HG03571 (cell line): Measurements from ENCODE around the gene FAHD1.

Source experiments
- ATAC-seq: cut with Tn5 transposase; IDR thresholded peaks from one replicate; pipeline ENCODE4 v1.9.1; 2021; ENCODE audit not compliant: unreplicated experiment

The FAHD1 gene

DNA sequence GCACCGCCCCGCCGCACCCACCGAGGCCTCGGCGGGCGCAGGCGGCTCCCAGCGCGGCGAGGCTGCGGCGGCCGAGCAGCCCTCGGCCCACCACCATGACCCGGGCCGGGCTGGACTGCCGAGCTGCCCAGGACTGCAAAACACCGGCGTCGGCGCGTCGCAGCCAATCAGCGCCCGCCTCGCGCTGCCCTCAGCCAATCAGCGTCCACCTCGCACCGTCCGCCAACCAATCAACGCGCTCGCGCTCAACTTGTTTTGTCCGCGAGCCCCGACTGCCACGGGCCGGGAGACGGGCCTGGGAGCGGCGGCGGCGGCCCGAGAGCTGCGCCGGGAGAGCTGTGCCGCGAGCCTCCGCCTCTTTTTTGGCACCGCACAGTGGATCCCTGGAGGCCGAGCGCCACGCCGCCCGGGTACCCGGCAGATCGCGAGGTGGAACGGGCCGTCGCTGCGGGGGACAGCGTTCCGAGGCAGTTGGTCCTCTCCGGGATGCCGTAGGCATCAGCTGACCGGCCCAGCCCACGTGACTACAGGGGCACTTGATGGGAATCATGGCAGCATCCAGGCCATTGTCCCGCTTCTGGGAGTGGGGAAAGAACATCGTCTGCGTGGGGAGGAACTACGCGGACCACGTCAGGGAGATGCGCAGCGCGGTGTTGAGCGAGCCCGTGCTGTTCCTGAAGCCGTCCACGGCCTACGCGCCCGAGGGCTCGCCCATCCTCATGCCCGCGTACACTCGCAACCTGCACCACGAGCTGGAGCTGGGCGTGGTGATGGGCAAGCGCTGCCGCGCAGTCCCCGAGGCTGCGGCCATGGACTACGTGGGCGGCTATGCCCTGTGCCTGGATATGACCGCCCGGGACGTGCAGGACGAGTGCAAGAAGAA, at the start of gene FAHD1, which contains the start of gene HAGH:
Gene FAHD1, plus strand, starts transcription at position 516 of the 883 bp plus-strand sequence. Its CDS starts 33 bp downstream, at position 549.
Gene HAGH, minus strand, starts transcription at position 135 of the 883 bp plus-strand sequence. Its CDS starts 38 bp downstream, at position 97.
- ATAC-seq: peak; percentile 69

DNA sequence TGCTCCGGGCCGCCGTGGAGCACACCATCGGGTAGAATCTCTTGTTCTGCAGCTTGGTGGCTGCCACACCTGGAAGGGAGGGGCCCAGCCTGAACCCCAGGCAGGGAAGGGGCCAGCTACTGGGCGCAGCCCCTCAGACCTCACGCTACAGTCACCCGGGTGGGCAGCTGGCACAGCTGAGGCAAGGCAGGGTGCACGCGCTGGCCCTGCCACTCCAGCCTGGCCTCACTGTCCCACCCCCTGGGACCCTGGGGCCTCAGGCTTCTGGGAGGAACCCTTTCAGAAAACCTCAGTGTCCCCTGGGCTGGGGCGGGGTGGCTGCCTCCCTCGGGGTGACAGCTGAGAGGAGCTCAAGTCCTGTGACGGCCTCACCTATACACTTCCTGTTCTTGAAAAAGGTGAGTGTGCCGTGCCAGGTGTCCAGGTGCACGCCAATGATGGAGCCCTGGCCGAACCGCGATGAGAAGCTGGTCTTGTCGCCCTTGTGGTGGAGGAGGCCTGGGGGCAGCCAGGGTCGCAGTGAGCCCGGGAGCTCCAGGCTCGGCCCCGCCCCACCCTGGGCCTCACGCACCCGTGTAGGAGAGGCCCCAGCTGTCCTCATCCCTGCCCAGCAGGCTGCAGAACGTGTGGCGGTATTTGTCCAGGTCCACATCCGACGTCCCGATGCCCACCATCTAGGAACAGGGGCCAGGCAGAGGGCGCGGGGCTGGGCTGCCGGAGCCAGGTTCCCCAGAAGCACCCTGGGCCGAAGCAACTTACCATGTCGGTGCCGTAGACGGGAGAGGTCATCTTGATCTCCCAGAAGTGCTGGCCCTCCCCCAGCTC, 49.4 kb upstream of the FAHD1 start:
- ATAC-seq: no peak

DNA sequence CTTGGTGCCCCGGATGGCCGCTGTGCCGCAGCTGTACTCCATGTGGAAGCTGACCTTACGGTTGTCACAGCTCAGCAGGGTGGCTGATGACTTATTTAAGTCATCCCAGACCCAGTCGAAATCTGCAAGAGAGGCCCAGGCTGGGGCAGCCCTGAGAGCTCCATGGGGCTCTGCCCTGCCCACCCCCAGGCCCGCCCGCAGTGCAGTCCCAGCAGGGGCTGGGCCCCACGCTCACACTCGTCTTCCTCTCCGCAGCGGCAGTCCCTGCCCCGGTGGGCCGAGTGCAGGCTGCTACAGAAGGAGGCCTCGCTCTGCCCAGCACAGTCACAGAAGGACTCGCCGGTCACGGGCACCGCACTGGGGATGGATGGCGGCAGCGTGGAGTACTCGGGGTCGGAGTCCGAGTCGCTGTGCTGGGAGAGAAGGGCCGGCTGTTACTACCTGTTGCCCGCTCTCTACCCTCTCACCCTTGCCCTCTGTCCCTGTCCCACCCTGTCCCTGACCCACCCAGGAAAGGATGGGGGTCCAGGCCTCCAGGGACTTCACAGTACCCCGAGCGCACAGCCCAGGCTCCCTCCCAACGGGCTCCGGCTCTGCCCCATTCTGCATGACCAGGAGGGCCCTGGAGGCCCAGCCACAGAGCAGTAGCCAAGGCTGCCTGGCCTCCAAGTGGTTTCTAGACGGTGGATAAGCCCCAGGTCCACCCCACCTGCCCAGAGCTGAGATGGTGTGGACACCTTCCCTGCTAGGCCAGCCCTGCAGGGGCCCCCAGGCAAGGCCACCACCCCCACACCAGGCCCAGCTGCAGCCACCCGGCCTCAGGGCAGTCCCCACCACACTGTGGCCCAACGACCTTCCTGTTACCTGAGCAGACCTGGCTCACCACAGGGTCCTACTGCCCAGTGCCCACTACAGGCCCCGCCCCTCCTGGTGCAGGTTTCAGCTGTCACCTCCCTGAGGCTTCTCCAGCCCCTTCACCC, 48.5 kb upstream of the FAHD1 start:
- ATAC-seq: no peak

DNA sequence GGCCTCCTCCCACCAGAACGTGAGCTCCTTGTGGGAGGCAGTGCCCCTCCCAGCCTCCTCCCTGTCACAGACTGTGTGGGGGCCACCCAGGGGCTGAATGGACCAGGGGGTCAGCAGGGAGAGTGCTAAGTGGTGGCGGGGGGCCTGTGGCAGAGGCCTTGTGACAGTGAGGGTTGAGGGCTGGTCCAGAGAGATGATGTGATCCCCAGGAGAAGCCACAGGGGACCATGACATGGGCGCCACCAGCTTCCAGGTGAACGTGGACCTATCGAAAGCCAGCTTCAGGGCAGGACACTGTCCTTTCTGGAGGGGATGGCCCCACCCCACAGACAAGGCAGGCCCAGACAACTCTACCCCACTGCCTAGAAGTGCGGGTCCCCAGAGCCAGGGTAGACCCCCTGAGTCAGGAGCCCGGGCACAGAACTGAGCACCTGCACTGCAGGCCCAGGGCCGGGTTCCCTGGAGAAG, 47.7 kb upstream of the FAHD1 start:
- ATAC-seq: no peak

DNA sequence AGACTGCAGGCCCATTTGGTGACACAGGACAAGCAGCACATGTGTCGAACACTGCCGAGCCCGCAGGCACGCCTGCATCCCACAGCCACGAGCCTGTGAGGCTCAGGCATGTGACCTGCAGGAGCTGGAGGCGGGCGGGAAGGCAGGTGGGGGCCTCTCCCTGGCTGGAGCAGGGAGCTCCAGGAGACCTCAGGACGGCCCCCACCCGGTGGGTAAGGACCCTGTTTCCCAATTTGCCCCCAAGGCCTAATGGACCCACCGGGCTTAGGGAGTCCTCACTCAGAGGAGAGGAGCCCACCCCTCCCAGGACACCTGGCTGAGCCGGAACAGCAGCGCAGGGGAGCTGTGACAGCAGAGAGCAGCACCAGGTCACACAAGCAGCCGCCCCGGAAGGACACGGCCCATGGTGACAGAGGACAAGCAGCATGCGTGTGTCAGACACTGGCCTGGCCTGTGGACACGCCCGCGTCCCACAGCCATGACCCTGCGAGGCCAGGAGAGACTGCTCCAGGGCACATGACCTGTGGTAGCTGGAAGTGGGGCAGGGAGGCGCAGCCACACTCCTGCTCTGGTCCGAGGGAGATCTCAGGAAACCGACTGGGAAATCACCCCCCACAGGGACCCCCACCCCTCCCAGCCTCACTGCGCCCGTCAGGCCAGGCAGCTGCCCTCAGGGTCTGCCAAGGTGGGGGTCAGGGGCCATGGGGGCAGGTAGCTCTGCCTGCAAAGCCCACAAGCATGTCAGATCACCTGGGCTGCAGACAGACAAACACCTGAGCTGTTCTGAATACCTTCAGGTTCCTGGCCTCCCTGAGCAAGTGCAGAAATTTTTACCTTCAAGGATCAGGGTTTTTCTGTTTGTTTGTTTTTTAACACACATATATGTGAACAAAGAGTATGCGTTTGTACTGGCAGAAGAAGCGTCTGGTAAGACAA, 47.0 kb upstream of the FAHD1 start:
- ATAC-seq: no peak

DNA sequence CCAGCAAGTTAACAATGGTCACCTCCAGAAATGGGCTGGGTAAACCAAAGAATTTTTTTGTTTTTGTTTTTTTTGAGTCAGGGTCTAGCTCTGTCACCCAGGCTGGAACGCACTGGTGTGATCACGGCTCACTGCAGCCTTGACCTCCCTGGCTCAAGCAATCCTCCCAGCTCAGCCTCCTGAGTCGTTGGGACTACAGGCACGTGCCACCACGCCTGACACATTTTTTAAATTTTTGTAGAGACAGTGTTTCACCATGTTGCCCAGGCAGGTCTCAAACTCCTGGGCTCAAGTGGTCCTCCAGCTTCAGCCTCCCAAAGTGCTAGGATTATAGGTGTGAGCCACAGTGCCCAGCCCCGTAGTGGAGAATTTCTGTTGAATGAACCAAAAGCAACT, 46.3 kb upstream of the FAHD1 start:
- ATAC-seq: no peak

DNA sequence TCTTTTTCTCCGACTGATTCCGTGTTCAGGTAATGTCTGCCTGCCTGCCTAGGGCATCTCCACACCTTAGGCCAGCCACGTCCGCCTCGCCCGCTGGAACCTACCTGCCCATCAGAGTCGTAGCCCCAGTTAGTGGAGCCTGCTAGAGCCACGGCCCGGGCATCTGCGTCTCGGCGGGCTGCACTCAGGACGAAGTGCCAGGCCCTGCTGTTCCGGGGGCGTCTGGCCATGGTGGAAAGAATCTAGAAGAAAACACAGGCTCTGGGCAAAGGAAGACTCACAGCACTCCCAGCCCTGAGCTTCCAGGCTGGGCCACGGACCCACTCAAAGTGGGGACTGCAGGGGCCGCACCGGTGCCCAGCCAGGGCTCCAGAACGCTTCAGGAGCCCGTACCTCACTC, 45.8 kb upstream of the FAHD1 start:
- no peak for ATAC-seq

DNA sequence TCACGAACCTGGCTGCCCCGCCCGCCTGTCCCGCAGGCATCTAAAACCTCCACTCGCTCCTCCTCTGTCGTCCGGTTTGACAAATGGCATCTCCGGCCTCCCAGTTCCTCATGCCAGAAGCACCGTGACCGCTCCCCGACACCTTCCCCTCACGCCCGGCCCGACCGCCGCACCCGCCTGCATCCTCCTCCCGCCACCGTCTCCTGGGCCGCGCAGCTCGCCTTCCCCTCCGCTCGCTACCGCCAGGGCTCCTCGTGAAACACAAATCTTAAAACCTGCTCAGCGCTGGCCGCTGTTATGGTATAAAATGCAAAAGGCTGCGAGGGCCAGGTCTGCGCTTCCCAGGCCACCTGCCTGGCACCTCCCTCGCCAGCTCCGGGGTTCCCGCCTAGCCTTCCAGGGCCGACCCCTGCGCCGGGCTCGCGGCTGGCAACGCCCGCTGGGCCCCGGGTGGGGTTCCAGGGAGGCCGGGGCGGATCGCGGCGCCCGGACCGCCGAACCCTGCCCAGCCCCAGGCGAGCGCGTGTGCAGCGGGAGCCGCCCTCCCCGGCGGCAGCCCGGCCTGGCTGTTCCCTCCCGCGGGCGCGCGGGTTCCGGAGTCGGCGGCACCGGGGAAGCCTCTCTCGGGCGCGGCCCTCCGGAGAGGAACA, 45.1 kb upstream of the FAHD1 start:
- peak; percentile 1 for ATAC-seq

DNA sequence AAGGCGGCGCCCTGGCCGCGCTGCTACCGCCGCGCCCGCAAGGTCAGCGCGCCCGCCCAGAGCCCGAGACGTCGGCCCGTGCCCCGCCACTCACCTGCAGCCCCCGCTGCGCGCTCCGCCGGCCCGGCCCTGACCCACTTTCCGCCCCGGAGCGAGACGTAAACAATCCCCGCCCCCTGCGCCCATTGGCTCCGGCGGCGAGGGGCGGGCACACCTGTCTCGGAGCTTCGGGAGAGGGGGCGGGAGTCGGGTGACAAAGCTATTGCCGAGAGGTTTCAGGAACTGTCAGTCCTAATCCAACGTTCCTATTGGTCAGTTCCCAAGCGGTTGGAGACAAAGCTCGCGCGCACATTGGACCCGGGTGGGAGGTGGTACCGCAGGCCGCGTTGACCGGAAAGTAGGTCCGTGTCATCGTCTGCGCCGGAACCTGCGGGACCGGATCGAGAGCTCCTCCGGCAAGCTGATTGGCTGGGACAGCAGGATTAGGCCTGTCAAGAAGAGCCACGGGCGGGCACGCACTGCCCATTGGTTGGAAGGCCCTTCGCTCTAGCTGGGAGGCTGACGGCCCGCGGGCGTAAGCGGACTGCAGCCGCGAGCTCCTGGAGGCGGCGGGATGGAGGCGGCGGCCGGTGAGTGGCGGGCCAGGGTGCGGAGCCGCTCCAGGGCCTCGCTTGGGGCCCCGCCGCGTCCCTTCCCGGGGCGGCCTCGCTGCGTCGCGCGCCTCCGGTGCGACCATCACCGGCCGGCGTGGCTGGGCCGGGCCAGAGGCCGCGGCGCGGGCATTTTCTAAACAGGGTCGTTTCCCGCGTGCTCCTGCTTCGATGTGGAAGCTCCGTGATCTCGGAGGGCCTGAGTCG, 44.4 kb upstream of the FAHD1 start, which contains the start of the genes NUBP2 and SPSB3:
Gene NUBP2, plus strand, starts transcription at position 553 of the 857 bp plus-strand sequence. Its CDS starts 61 bp downstream, at position 614.
Gene SPSB3, minus strand, starts transcription at position 164 of the 857 bp plus-strand sequence. CDS start 1,088 bp downstream, outside the sequence.
- peak; percentile 82 for ATAC-seq

DNA sequence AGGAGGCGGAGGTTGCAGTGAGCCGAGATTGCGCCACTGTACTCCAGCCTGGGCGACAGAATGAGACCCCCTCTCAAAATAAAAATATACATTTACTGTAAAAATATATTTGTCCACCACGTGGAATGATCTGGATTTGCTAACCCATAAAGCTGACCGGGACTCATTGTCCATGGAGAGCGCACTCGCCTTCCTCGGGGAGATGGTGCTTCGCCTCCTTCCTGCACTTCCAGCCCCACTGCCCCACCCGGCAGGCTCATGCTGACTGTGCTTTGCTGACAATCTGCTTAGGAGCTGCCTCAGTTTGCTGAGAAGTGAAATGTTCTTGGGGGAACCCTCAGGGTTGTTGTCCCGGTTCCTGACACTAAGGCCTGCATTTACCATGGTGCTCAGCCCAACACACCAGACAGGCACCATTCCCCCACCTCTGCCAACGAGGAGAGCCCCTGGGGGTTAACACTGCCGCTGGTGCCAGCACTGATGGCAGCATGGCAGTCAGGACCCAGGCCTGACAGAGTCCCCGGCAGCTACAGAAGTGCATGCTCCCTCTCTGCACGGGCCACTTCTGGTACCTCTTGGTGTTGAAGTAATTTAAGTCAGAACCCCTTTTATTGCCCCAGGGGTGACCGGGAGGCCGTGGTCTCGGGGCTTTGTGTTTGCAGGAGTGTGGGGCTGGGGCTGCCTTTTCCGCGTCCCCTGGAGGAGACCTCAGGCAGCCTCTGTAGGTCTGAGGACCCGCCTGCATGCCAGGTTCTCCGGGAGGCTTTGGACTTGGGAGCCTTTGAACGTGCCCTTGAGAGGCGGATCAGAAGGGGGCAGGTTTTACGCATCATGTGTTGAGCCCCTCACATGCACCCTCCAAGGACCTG, 41.8 kb upstream of the FAHD1 start:
- no peak for ATAC-seq

DNA sequence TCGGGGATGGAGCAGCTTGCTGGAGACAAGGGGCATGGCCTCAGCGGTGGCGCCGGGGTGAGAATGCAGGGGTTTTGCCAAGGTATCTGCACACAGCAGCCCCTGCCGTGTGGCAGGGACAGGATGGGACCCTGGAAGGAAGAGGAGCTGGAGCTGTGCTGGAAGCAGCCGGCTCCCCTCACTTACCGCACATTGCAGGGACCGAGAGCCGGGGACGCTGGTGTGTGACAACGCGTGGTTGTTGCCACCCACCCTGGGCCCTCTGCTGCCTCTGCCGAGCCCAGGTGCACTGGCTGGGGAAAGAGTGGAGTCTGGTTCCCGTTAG, 41.2 kb upstream of the FAHD1 start:
- ATAC-seq: no peak

DNA sequence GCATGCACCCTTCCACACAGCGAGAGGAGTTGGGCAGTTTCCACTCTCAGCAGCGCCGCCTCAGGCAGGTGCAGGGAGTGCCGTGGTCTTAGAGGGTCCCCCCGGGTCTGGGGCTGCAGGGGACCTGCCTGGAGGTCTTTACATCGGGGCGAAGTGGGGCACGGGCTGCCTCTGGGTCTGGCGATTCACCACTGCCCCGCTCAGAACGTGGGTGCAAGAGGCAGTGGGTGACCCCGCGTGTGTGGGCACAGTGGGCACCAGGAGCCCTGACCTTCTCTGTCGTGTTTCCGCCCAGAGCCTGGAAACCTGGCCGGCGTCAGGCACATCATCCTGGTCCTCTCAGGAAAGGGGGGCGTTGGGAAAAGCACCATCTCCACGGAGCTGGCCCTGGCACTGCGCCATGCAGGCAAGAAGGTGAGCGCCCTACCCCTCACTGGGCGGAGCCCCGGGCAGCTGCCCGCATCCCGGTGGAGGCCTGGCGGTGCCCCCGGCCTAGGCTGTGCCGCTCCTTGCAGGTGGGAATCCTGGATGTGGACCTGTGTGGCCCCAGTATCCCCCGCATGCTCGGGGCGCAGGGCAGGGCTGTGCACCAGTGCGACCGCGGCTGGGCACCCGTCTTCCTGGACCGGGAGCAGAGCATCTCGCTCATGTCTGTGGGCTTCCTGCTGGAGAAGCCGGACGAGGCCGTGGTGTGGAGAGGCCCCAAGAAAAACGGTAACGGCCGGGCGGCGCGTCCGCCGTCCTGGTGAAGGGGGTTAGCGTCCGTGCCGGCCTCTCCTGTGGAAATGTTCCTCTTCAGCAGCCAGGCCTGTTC, 40.6 kb upstream of the FAHD1 start:
- no peak for ATAC-seq

DNA sequence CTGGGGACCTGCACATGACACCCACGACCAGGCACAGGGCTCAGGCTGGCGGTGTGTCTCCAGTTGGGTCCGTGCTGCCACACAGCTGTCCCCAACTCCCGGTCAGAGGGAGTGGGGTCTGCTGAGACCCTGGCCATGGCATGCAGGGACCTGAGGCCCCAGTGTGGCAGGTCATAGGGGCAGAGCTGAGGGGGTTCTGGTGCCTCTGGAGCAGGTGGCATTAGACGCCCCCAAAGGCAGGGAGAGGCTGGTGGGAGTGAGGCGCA, 40.0 kb upstream of the FAHD1 start:
- ATAC-seq: no peak

DNA sequence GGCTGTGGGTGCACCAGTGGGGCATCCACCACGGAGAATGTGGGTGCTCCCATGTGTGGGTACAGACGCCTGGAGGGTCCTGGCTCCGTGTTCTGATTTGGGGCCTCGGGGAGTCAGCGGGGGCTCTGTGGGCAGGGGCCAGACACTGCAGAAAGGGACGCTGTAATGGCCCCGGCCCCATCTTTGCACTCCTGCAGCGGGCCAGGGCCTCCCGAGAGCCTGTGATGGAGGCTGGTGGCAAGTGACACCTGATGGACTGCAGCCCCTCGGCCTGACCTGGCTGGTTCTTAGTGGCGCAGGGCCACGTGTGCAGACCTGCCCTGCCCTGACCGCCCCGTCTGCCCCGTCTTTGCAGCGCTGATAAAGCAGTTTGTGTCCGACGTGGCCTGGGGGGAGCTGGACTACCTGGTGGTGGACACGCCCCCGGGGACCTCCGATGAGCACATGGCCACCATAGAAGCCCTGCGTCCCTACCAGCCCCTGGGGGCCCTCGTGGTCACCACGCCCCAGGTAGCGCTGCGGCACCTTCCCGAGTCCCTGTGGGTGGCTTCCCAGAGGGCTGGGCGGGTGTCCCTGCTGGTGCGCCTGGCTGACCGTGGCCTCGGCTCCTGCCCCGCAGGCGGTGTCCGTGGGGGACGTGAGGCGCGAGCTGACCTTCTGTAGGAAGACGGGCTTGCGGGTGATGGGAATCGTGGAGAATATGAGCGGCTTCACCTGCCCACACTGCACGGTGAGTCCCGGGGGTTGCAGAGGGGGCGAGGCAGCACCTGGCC, 39.5 kb upstream of the FAHD1 start:
- no peak for ATAC-seq

DNA sequence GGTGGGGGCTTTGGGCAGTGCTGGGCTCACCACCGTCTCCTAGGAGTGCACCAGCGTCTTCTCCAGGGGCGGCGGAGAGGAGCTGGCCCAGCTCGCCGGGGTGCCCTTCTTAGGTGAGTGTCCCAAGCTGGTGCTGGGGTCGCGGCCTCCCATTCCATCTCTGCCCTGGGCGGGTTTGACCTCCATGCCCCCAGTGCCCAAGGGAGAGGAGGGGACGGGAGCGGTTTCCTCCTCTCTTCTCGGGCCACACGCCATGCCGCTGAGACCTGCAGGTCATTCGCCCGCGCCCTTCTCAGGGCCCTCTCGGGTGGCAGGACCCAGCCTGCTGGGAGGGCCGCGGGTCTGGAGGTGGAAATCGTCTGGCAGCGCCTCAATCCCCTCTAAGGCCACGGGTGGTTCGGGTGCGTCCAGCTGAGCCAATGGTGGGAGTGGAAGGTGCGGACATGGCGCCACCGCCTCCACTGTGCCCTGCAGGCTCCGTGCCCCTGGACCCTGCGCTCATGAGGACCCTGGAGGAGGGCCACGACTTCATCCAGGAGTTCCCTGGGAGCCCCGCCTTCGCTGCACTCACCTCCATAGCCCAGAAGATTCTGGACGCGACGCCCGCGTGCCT, 38.8 kb upstream of the FAHD1 start:
- no peak for ATAC-seq
